SK-N-SH (cell line): Measurements from ENCODE around the gene STMN1. TPM values are rescaled to one million over a fixed set of nuclear protein-coding genes. Genes with fewer than 3 reads are reported as not detected.

Experiments
- CTCF ChIA-PET: fragments of 300-600, 350-600 bp; formaldehyde crosslinking; extraction: SDS; loops from one replicate; lab custom pipeline; 2021; lab: Yijun Ruan, JAX
- POLR2A ChIA-PET: fragments of 350-600 bp; sonication (Branson Sonifier 250); formaldehyde crosslinking; extraction: SDS; loops from one replicate; lab custom pipeline; 2020; ENCODE audit warnings: antibody characterized with exemption, inconsistent platforms; lab: Yijun Ruan, JAX
- DNase-seq: peaks from one replicate; pipeline ENCODE4 v3.0.0; 2012
- H2AFZ ChIP-seq: fragments of 200-600 bp; sonication (generic); 2 replicates; pipeline ENCODE4 v1.8.1; 2016; ENCODE audit warnings: antibody characterized with exemption, mild to moderate bottlenecking, low read depth
- H3F3A ChIP-seq: fragments of 200-600 bp; sonication (generic); replicated peaks from 2 replicates; pipeline ENCODE3; 2016; ENCODE audit warnings: antibody characterized with exemption, mild to moderate bottlenecking; ENCODE audit not compliant: insufficient read depth
- H3K27ac ChIP-seq, 2 experiments: fragments of 200-500 bp in 1 of 2; fragments of 200-600 bp in 1 of 2; sonication (Bioruptor generic) in 1 of 2; sonication (generic), shearing (Covaris generic) in 1 of 2; 2 replicates each; pipeline versions ENCODE4 v1.5.1 to v1.6.1; 2014 to 2016; ENCODE audit warnings: low read depth in 2 of 2, inconsistent platforms in 1 of 2, low read length in 1 of 2, mild to moderate bottlenecking in 1 of 2, mixed read lengths in 1 of 2
- H3K27me3 ChIP-seq: fragments of 200-600 bp; sonication (generic), shearing (Covaris generic); 2 replicates; pipeline ENCODE4 v1.6.1; 2016; ENCODE audit warnings: mixed run types; ENCODE audit not compliant: insufficient read depth
- H3K36me3 ChIP-seq, 2 experiments: fragments of 200-500 bp in 1 of 2; fragments of 200-600 bp in 1 of 2; sonication (Bioruptor generic) in 1 of 2; sonication (generic) in 1 of 2; replicated peaks in 1 of 2; 2 replicates each; pipeline versions ENCODE3 to v1.5.1; 2014 to 2016; ENCODE audit warnings: low read length in 1 of 2, mild to moderate bottlenecking in 1 of 2; ENCODE audit not compliant: insufficient read depth in 2 of 2, control insufficient read depth in 1 of 2
- H3K4me1 ChIP-seq, 2 experiments: fragments of 200-500 bp in 1 of 2; fragments of 200-600 bp in 1 of 2; sonication (Bioruptor generic) in 1 of 2; sonication (generic), shearing (Covaris generic) in 1 of 2; 2 replicates each; pipeline versions ENCODE4 v1.5.1 to v1.6.1; 2014 to 2016; ENCODE audit warnings: low read depth in 1 of 2, low read length in 1 of 2, mixed run types in 1 of 2; ENCODE audit not compliant: insufficient read depth in 2 of 2, control insufficient read depth in 1 of 2
- H3K4me2 ChIP-seq: fragments of 200-600 bp; sonication (generic), shearing (Covaris generic); 2 replicates; pipeline ENCODE4 v1.6.1; 2017; ENCODE audit warnings: mixed run types
- H3K4me3 ChIP-seq, 2 experiments: fragments of 200-500 bp in 1 of 2; fragments of 200-600 bp in 1 of 2; sonication (Bioruptor generic) in 1 of 2; sonication (generic), shearing (Covaris generic) in 1 of 2; 2 replicates each; pipeline versions ENCODE4 v1.5.1 to v1.8.1; 2014 to 2016; ENCODE audit warnings: low read depth in 2 of 2, inconsistent platforms in 1 of 2, low read length in 1 of 2, mild to moderate bottlenecking in 1 of 2, mixed read lengths in 1 of 2, moderate library complexity in 1 of 2
- H3K79me2 ChIP-seq: fragments of 200-600 bp; sonication (generic); 2 replicates; pipeline ENCODE4 v1.8.1; 2017; ENCODE audit warnings: mild to moderate bottlenecking; ENCODE audit not compliant: insufficient read depth
- H3K9ac ChIP-seq: fragments of 200-600 bp; sonication (generic); 2 replicates; pipeline ENCODE4 v1.6.1; 2017; ENCODE audit warnings: mixed run types
- H3K9me2 ChIP-seq: fragments of 200-600 bp; sonication (generic); 2 replicates; pipeline ENCODE4 v1.6.1; 2017; ENCODE audit warnings: mixed run types
- H3K9me3 ChIP-seq: fragments of 200-600 bp; sonication (generic); 2 replicates; pipeline ENCODE4 v1.6.1; 2017; ENCODE audit warnings: mixed run types, mild to moderate bottlenecking, moderate library complexity
- H4K20me1 ChIP-seq: fragments of 200-600 bp; sonication (generic); 2 replicates; pipeline ENCODE4 v1.6.1; 2017; ENCODE audit warnings: mild to moderate bottlenecking, mixed run types; ENCODE audit not compliant: insufficient read depth
- CHD2 ChIP-seq: fragments of 150-350 bp; IDR thresholded peaks from 2 replicates; pipeline ENCODE4 v1.6.1; 2018; ENCODE audit warnings: low read length; ENCODE audit not compliant: partially characterized antibody
- CTCF ChIP-seq: fragments of 200-600 bp; sonication (generic); IDR thresholded peaks from 2 replicates; pipeline ENCODE4 v1.6.1; 2017; ENCODE audit warnings: antibody characterized with exemption, mild to moderate bottlenecking, moderate library complexity
- ELF1 ChIP-seq: IDR thresholded peaks from 2 replicates; pipeline ENCODE4 v1.4.0; 2012
- EZH2phosphoT487 ChIP-seq: fragments of 200-600 bp; sonication (generic); IDR thresholded peaks from 2 replicates; pipeline ENCODE4 v1.6.1; 2017; ENCODE audit warnings: low read depth, mixed run types, mild to moderate bottlenecking, antibody characterized with exemption, moderate library complexity, borderline replicate concordance
- FOSL2 ChIP-seq: IDR thresholded peaks from 2 replicates; pipeline ENCODE4 v1.4.0; 2012; ENCODE audit warnings: low read depth, mild to moderate bottlenecking, moderate library complexity, borderline replicate concordance
- FOXJ3 ChIP-seq: sonication (generic); formaldehyde crosslinking; IDR thresholded peaks from 2 replicates; pipeline ENCODE4 v1.5.1; 2020; ENCODE audit warnings: mild to moderate bottlenecking, missing genetic modification reagents
- FOXM1 ChIP-seq: IDR thresholded peaks from 2 replicates; pipeline ENCODE4 v1.4.0; 2012; ENCODE audit warnings: low read depth, mild to moderate bottlenecking
- GABPA ChIP-seq: IDR thresholded peaks from 2 replicates; pipeline ENCODE4 v1.4.0; 2012; ENCODE audit warnings: low read depth, mild to moderate bottlenecking
- MAX ChIP-seq: IDR thresholded peaks from 2 replicates; pipeline ENCODE4 v1.4.0; 2012; ENCODE audit warnings: low read depth
- MEF2A ChIP-seq: IDR thresholded peaks from 2 replicates; pipeline ENCODE4 v1.4.0; 2012; ENCODE audit warnings: low read depth, borderline replicate concordance
- NFIC ChIP-seq: IDR thresholded peaks from 2 replicates; pipeline ENCODE4 v1.4.0; 2012; ENCODE audit warnings: borderline replicate concordance
- NRF1 ChIP-seq: IDR thresholded peaks from 2 replicates; pipeline ENCODE4 v1.6.1; 2012; ENCODE audit warnings: low read depth, mild to moderate bottlenecking, low read length
- PBX3 ChIP-seq: IDR thresholded peaks from 2 replicates; pipeline ENCODE4; 2012
- RAD21 ChIP-seq: IDR thresholded peaks from 2 replicates; pipeline ENCODE4 v1.6.1; 2012; ENCODE audit warnings: mild to moderate bottlenecking, low read length
- RCOR1 ChIP-seq: fragments of 150-350 bp; IDR thresholded peaks from 2 replicates; pipeline ENCODE4 v1.6.1; 2017; ENCODE audit warnings: antibody characterized with exemption, low read length
- RXRA ChIP-seq: IDR thresholded peaks from 2 replicates; pipeline ENCODE4 v1.4.0; 2012; ENCODE audit warnings: low read depth, mild to moderate bottlenecking, borderline replicate concordance
- SMC3 ChIP-seq: IDR thresholded peaks from 2 replicates; pipeline ENCODE4 v1.6.1; 2012; ENCODE audit warnings: low read depth, low read length, improper control_type of control experiment
- TCF12 ChIP-seq: IDR thresholded peaks from 2 replicates; pipeline ENCODE4 v1.4.0; 2012
- TEAD4 ChIP-seq: IDR thresholded peaks from 2 replicates; pipeline ENCODE4 v1.4.0; 2012; ENCODE audit warnings: mild to moderate bottlenecking, borderline replicate concordance; ENCODE audit not compliant: insufficient read depth
- USF1 ChIP-seq: IDR thresholded peaks from 2 replicates; pipeline ENCODE4 v1.4.0; 2012; ENCODE audit warnings: low read depth, borderline replicate concordance
- USF2 ChIP-seq: fragments of 150-350 bp; IDR thresholded peaks from 2 replicates; pipeline ENCODE4 v1.6.1; 2017; ENCODE audit warnings: antibody characterized with exemption, low read length, low read depth, borderline replicate concordance
- ZBTB33 ChIP-seq: IDR thresholded peaks from 2 replicates; pipeline ENCODE4 v1.4.0; 2012; ENCODE audit warnings: low read depth, borderline replicate concordance
- WGBS: methylation state at CpG from one replicate; pipeline ENCODE4 v1.1.6; 2017; ENCODE audit warnings: low lambda C conversion rate; 5-methylcytosine and 5-hydroxymethylcytosine counted together
- polyA plus RNA-seq, 3 experiments: library from polyadenylated mRNA; depleted of rRNA; stranded (reverse); fragments of >200 nt; gene quantifications; 2 replicates each; pipeline ENCODE4 v1.2.3, GENCODE V29; 2012

STMN1 gene
- polyA plus RNA-seq, 1 of the 3 experiments (the other 2 are of a cell fraction) = 143 TPM

GRCh38 chr1:25947027-25947426, 40.8 kb upstream of the STMN1 start:
- no peak overlapping the region for H3K9ac ChIP-seq
- no peaks in the 10 kb centered on the region for H3F3A ChIP-seq
- H3K36me3 ChIP-seq = no peaks in the 10 kb centered on the region
- no peak overlapping the region for H2AFZ ChIP-seq
- H4K20me1 ChIP-seq = no peaks in the 10 kb centered on the region
- WGBS = 87% methylated on average over 2 of the region's 2 CpGs
- no peaks in the 10 kb centered on the region; a peak in 1 of 4 replicates for H3K4me1 ChIP-seq
- POLR2A ChIA-PET = no interaction called here
- no peak overlapping the region for H3K4me2 ChIP-seq
- no peaks in the 10 kb centered on the region for H3K9me2 ChIP-seq
- H3K27ac ChIP-seq = no peak overlapping the region
- H3K27me3 ChIP-seq = no peaks in the 10 kb centered on the region
- no peak overlapping the region for H3K4me3 ChIP-seq
- TF ChIP-seq FOSL2 = no peak
- TF ChIP-seq ELF1 = no peak
- no peak for TF ChIP-seq CHD2
- TF ChIP-seq TCF12 = no peak
- no peak for TF ChIP-seq RCOR1
- no peak for TF ChIP-seq GABPA
- no peak for TF ChIP-seq SMC3
- TF ChIP-seq NFIC = no peak
- no peak for TF ChIP-seq ZBTB33
- no peak for TF ChIP-seq PBX3
- TF ChIP-seq MEF2A = no peak
- no peak for TF ChIP-seq FOXJ3 (CRISPR knock-in tag)
- no peak for TF ChIP-seq NRF1
- no peak for TF ChIP-seq EZH2phosphoT487
- TF ChIP-seq TEAD4 = no peak
- TF ChIP-seq MAX = no peak
- no peak for TF ChIP-seq FOXM1
- no peak for TF ChIP-seq RAD21
- CTCF ChIA-PET = interaction anchor here (3.4 kb wide), 1 partner anchor 51 kb away, joined by 10 read pairs; no protein-coding TSS in a partner anchor
- no peaks in the 10 kb centered on the region for H3K79me2 ChIP-seq
- H3K9me3 ChIP-seq = no peaks in the 10 kb centered on the region
- DNase-seq = no peak

GRCh38 chr1:25945761-25946160, 39.5 kb upstream of the STMN1 start:
- 56% methylated on average over 5 of the region's 5 CpGs for WGBS
- Histone ChIP-seq H3K27ac (no peak overlapping the region), H3K27me3 (no peaks in the 10 kb centered on the region), H4K20me1 (no peaks in the 10 kb centered on the region), H3K4me1 (no peaks in the 10 kb centered on the region; a peak in 1 of 4 replicates), H3K36me3 (no peaks in the 10 kb centered on the region), H2AFZ (no peak overlapping the region), H3K79me2 (no peaks in the 10 kb centered on the region), H3K9me3 (no peaks in the 10 kb centered on the region), H3K4me3 (no peak overlapping the region), H3K4me2 (no peak overlapping the region), H3F3A (no peaks in the 10 kb centered on the region), H3K9ac (no peak overlapping the region), H3K9me2 (no peaks in the 10 kb centered on the region)
- DNase-seq = no peak
- CTCF ChIA-PET = interaction anchor here (3.4 kb wide), 1 partner anchor 50 kb away, joined by 10 read pairs; no protein-coding TSS in a partner anchor
- POLR2A ChIA-PET = no interaction called here
- TF ChIP-seq RCOR1 = no peak
- TF ChIP-seq USF2 = no peak
- no peak for TF ChIP-seq MAX
- no peak for TF ChIP-seq CTCF
- no peak for TF ChIP-seq NFIC
- no peak for TF ChIP-seq RXRA
- TF ChIP-seq USF1 = no peak
- no peak for TF ChIP-seq FOSL2
